GM10847 (cell line): ENCODE measurements around the gene ICE2.

ENCODE experiments used
- POLR2A ChIP-seq: IDR thresholded peaks from 2 replicates; pipeline ENCODE4 v1.6.1; 2011; ENCODE audit not compliant: insufficient read length; ENCODE audit errors: extremely low read depth

ICE2 gene

GRCh38 chr15:60390231-60390630 is 88.7 kb downstream of the ICE2 start:
- no peak for TF ChIP-seq POLR2A

- TF ChIP-seq POLR2A, result no peak
Observed at GRCh38 chr15:60389261-60390077, 89.5 kb downstream of the ICE2 start.

- no peak for TF ChIP-seq POLR2A
Observed at GRCh38 chr15:60387321-60387720, 91.6 kb downstream of the ICE2 start.

GRCh38 chr15:60386615-60387014 is 92.3 kb downstream of the ICE2 start:
- no peak for TF ChIP-seq POLR2A

GRCh38 chr15:60385620-60386552 is 93.1 kb downstream of the ICE2 start:
- no peak for TF ChIP-seq POLR2A

GRCh38 chr15:60384526-60385126 is 94.3 kb downstream of the ICE2 start:
- no peak for TF ChIP-seq POLR2A

- no peak for TF ChIP-seq POLR2A
Observed at GRCh38 chr15:60384053-60384452, 94.9 kb downstream of the ICE2 start.

GRCh38 chr15:60382773-60383674 is 95.9 kb downstream of the ICE2 start:
- TF ChIP-seq POLR2A, result no peak

GRCh38 chr15:60381148-60381788 is 97.7 kb downstream of the ICE2 start:
- no peak for TF ChIP-seq POLR2A

GRCh38 chr15:60379525-60380274 is 99.2 kb downstream of the ICE2 start:
- no peak for TF ChIP-seq POLR2A

GRCh38 chr15:60379185-60379524 is 99.8 kb downstream of the ICE2 start:
- TF ChIP-seq POLR2A, result no peak

- no peak for TF ChIP-seq POLR2A
Observed at GRCh38 chr15:60376677-60377095, 102.3 kb downstream of the ICE2 start.

GRCh38 chr15:60375306-60375705 is 103.6 kb downstream of the ICE2 start:
- no peak for TF ChIP-seq POLR2A
